Right lobe of liver (tissue), 6 donors: ENCODE results near the gene ERBIN. TPM values are rescaled to one million over a fixed set of nuclear protein-coding genes. Genes with fewer than 3 reads are reported as not detected.
"Not testable (repeated sequence)": the region's sequence is repeated elsewhere in the genome, so short reads cannot be mapped to it uniquely, and the experiment has no call there.

ENCODE experiments used
- ATAC-seq, 4 donors: fragments of 200-7000 bp; cut with Tn5 transposase; one replicate each; pipeline ENCODE4 v1.9.1; 2020; ENCODE audit warnings: mild to moderate bottlenecking in 4 of 4, moderate library complexity in 4 of 4
- DNase-seq, 3 donors: peaks; one replicate each; pipeline ENCODE4 v3.0.0-alpha.2; 2020
- H3K27ac ChIP-seq, 3 donors: fragments of 200-600 bp; one replicate each; pipeline ENCODE4 v1.8.0; 2022
- H3K27me3 ChIP-seq, 2 donors: fragments of 200-600 bp; one replicate each; pipeline ENCODE4 v1.8.0; 2022
- H3K36me3 ChIP-seq, 4 donors: fragments of 200-600 bp; sonication (generic) in 1 of 4; one replicate each; pipeline versions ENCODE4 v1.5.1 to v1.8.0; 2017 to 2022; ENCODE audit warnings: control low read depth in 1 of 4
- H3K4me1 ChIP-seq, 4 donors: fragments of 200-600 bp; sonication (generic) in 1 of 4; one replicate each; pipeline versions ENCODE4 v1.5.1 to v1.8.0; 2017 to 2022; ENCODE audit warnings: control low read depth in 1 of 4
- H3K4me3 ChIP-seq, 3 donors: fragments of 200-600 bp; one replicate each; pipeline ENCODE4 v1.8.0; 2022
- H3K9me3 ChIP-seq, 4 donors: fragments of 200-600 bp; sonication (generic) in 1 of 4; one replicate each; pipeline versions ENCODE4 v1.5.1 to v1.8.0; 2017 to 2022; ENCODE audit warnings: control low read depth in 1 of 4
- CTCF ChIP-seq, 4 donors: fragments of 200-600 bp in 3 of 4; fragments of 450-650 bp in 1 of 4; IDR thresholded peaks; one replicate each; pipeline versions ENCODE4 v1.5.1 to v1.8.0; 2016 to 2022; ENCODE audit warnings: antibody characterized with exemption in 4 of 4, mild to moderate bottlenecking in 2 of 4
- POLR2A ChIP-seq: fragments of 450-650 bp; IDR thresholded peaks from one replicate; pipeline ENCODE4 v1.6.1; 2017; ENCODE audit warnings: antibody characterized with exemption, mild to moderate bottlenecking
- WGBS: methylation state at CpG from one replicate; pipeline ENCODE4 v1.1.6; 2018; ENCODE audit warnings: low coverage, low lambda C conversion rate; ENCODE audit not compliant: insufficient coverage; ENCODE audit errors: missing lambda C conversion rate; 5-methylcytosine and 5-hydroxymethylcytosine counted together
- intact Hi-C, 2 donors: fragments of 100-400 bp; cut with DNase I; formaldehyde crosslinking; loops; one replicate each; pipeline versions ENCODE4 v1.11.2 to v1.14.1; 2022
- total RNA-seq, 6 experiments: library from RNA; depleted of rRNA in 2 of 6; stranded (reverse); fragments of >200 nt in 2 of 6; fragmentation: NEBNext Ultra II Directional in 3 of 6; extraction: Animal tissue kit (Norgen Biotek cat#: 25700) in 3 of 6; gene quantifications; one replicate each; pipeline versions ENCODE4 v1.1.0 to v1.2.4, GENCODE V29; 2016 to 2023
- donor health status: DM: no; HTN: yes; CAD: no.
- donor health status: DM: no; HTN: no; CAD: no.
- donor health status: DM: no; HTN: no; CAD: no.
- donor health status: DM: no; HTN: yes; CAD: no.
- donor health status: DM: no; HTN: yes; CAD: no.

Gene ERBIN
- total RNA-seq, 6 experiments from 2014 or later, result 31.0 to 45.3 (median 32.8) TPM

DNA sequence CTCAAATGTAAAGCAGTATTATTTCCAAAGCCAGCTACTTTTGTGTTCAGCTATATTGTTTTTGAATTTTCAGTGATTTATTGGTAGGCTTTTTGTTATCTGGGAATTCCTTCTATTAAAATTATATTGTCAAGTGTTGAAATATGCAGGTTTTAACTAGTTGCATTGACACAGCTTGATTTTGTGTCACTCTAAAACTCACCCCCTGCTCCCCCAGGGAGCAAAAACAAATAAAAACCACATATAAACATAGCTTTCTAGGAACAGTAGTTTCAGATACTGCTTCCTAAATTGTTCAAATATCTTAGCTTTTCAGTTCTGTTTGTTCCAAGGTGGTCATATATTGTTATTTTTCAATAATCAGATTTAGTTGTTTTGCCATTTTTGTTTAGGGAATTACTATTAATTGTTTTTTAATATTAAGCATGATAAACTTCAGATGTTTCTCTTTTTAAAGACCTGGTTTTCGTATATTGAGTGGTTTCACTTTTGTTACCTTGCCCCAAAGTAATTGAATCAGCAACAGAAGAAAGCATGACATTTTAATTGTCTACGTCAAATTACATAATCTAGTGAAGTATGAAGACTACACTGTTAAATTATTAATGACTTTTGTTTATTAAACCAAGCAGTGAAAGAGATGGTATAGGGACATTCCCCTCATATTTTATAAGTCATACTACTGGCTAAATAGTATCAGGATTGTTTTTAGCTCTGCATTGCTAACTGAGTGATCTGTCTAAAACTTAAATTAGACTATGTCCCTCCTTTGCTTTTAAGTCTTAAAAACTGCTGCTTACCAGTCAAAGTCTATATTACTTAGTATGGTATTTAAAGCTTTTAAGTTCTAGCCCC is 43.4 kb downstream of the ERBIN start:
- DNase-seq (no peak), ATAC-seq (peak in 2 of 4 donors; percentile 15 to 32)
- Histone ChIP-seq H3K4me1 (peaks cover 0 to 43% (median 10%) of the 10 kb centered on the region in 4 donors), H3K27me3 (no peaks in the 10 kb centered on the region), H3K4me3 (no peak overlapping the region), H3K9me3 (no peaks in the 10 kb centered on the region), H3K36me3 (no peaks in the 10 kb centered on the region), H3K27ac (no peak overlapping the region)
- intact Hi-C loops, result no loop called here
- TF ChIP-seq CTCF (IDR thresholded peaks at IDR 0.05), result no peak
- no peak for TF ChIP-seq POLR2A
- WGBS, result 7% methylated on average over 2 of the region's 2 CpGs

GRCh38 chr5:65970481-65971367 is 44.3 kb downstream of the ERBIN start:
- Histone ChIP-seq H3K27ac (no peak overlapping the region), H3K4me1 (peaks cover 0 to 47% (median 10%) of the 10 kb centered on the region in 4 donors), H3K27me3 (no peaks in the 10 kb centered on the region), H3K4me3 (no peak overlapping the region), H3K36me3 (no peaks in the 10 kb centered on the region), H3K9me3 (no peaks in the 10 kb centered on the region)
- intact Hi-C loops, result no loop called here
- peak in 1 of 4 donors; percentile 28 for ATAC-seq
- WGBS, result 32% methylated on average over 7 of the region's 7 CpGs
- DNase-seq, result no peak
- no peak for TF ChIP-seq POLR2A
- no peak for TF ChIP-seq CTCF (IDR thresholded peaks at IDR 0.05)

- 77% methylated on average over 3 of the region's 3 CpGs for WGBS
- Histone ChIP-seq H3K4me3 (no peak overlapping the region), H3K9me3 (no peaks in the 10 kb centered on the region), H3K4me1 (peaks cover 0 to 47% (median 10%) of the 10 kb centered on the region in 4 donors), H3K27ac (no peak overlapping the region), H3K27me3 (no peaks in the 10 kb centered on the region), H3K36me3 (no peaks in the 10 kb centered on the region)
- ATAC-seq (peak in 2 of 4 donors; percentile 24 to 37), DNase-seq (no peak)
- intact Hi-C loops, result no loop called here
- TF ChIP-seq CTCF (IDR thresholded peaks at IDR 0.05), result no peak
- no peak for TF ChIP-seq POLR2A
These were observed 45.3 kb downstream of the ERBIN start for GRCh38 chr5:65971643-65972042.

GRCh38 chr5:65972896-65973295 is 46.5 kb downstream of the ERBIN start:
- H3K4me1 ChIP-seq, result peaks cover 0 to 47% (median 10%) of the 10 kb centered on the region in 4 donors
- H3K4me3 ChIP-seq, intact Hi-C loops, H3K27me3 ChIP-seq, H3K27ac ChIP-seq, DNase-seq, ATAC-seq, H3K9me3 ChIP-seq, H3K36me3 ChIP-seq: not testable (repeated sequence)
- 86% methylated on average over 3 of the region's 3 CpGs for WGBS
